Measurements from ENCODE around the gene DHRS11. TPM values are rescaled to one million over a fixed set of nuclear protein-coding genes. Genes with fewer than 3 reads are reported as not detected.

Gene DHRS11
- 5.7 TPM for total RNA-seq

DNA sequence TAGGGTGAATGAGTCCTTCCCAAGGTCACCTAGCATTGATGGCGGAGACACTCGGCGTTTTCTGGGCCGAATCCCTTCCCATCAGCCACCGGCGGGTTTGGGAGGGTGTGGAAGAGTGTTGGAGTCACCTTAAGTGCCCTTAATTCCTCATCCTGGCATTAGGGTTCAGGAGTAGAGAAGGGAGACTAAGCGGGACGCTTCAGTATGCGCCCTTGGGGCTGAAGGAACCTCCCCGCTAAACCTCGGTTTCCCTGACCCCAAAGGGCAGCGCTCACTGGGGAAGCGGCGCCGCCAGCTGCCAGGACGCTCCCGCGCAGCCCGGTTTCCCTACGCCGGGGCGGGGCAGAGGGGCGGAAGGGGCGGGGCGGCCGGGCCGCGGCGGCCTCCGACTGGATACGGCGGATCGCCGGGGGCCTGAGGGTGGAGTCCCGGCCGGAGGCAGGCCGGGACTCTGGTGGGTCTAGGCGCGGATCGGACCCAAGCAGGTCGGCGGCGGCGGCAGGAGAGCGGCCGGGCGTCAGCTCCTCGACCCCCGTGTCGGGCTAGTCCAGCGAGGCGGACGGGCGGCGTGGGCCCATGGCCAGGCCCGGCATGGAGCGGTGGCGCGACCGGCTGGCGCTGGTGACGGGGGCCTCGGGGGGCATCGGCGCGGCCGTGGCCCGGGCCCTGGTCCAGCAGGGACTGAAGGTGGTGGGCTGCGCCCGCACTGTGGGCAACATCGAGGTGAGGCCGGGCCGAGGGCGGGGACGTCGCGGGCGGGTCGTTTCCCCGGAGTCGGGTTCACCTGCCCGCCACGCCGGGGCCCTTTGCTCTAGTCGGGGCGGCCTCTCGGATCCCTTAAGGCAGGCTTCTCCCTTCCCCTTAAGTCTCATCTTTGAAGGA lies at the start of gene DHRS11:
Gene DHRS11, plus strand, starts transcription at position 446 of the 882 bp plus-strand sequence. Its CDS starts 131 bp downstream, at position 577.
- DNase-seq (ENCODE audit: low spot score in 2 of 2) (peak; percentile 93 to 96), FAIRE-seq (no peak)

GRCh38 chr17:36542755-36543154 lies 48.9 kb upstream of the DHRS11 start:
- FAIRE-seq (no peak), DNase-seq (ENCODE audit: low spot score in 2 of 2) (no peak)

- DNase-seq (ENCODE audit: low spot score in 2 of 2) (peak; percentile 33 to 36), FAIRE-seq (no peak)
These were observed 47.7 kb upstream of the DHRS11 start for GRCh38 chr17:36544044-36544306.

GRCh38 chr17:36544307-36545076 lies 47.2 kb upstream of the DHRS11 start, which contains the start of gene GGNBP2:
TSS of gene GGNBP2 (plus strand) at chr17:36544919. CDS start at chr17:36545725, 806 bp downstream.
- no peak for FAIRE-seq
- peak; percentile 90 for DNase-seq (ENCODE audit: low spot score in 2 of 2)

- FAIRE-seq (no peak), DNase-seq (ENCODE audit: low spot score in 2 of 2) (no peak)
These were observed 46.6 kb upstream of the DHRS11 start for GRCh38 chr17:36545077-36545464.

GRCh38 chr17:36545465-36546417 lies 45.9 kb upstream of the DHRS11 start:
- peak; percentile 96 to 98 for DNase-seq (ENCODE audit: low spot score in 2 of 2)
- FAIRE-seq = no peak

- no peak for FAIRE-seq
- DNase-seq (ENCODE audit: low spot score in 2 of 2) = no peak
These were observed 45.1 kb upstream of the DHRS11 start for GRCh38 chr17:36546418-36547093.

- FAIRE-seq = no peak
- DNase-seq (ENCODE audit: low spot score in 2 of 2) = no peak
These were observed 43.9 kb upstream of the DHRS11 start for GRCh38 chr17:36547776-36548175.

GRCh38 chr17:36550491-36551417 lies 40.9 kb upstream of the DHRS11 start:
- no peak for FAIRE-seq
- DNase-seq (ENCODE audit: low spot score in 2 of 2) = no peak

DNA sequence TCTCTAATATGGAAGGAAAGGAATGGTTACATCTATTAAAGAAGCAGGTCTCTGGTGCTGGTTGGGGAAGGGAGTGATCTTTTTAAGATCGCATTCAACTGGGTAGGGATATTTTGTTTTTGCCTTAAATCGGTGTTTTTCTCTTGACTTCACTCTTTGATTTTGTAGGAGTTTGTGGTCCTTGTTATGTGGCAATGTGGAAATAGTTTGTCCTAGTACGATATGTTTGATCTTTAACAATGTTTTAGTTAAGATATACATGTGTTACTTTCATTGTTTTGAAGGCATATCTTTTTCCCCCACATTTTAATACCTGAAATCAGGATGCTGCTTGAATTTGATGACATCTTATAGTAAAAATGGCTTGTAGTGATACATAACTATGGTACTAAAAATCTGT lies 38.2 kb upstream of the DHRS11 start:
- DNase-seq (ENCODE audit: low spot score in 2 of 2) (no peak), FAIRE-seq (no peak)

- FAIRE-seq (no peak), DNase-seq (ENCODE audit: low spot score in 2 of 2) (no peak)
These were observed 25.6 kb upstream of the DHRS11 start for GRCh38 chr17:36566081-36566480.

GRCh38 chr17:36575028-36575427 lies 16.7 kb upstream of the DHRS11 start:
- no peak for FAIRE-seq
- DNase-seq (ENCODE audit: low spot score in 2 of 2) = no peak

- DNase-seq (ENCODE audit: low spot score in 2 of 2) (no peak), FAIRE-seq (no peak)
These were observed 14.9 kb upstream of the DHRS11 start for GRCh38 chr17:36576793-36577192.

DNA sequence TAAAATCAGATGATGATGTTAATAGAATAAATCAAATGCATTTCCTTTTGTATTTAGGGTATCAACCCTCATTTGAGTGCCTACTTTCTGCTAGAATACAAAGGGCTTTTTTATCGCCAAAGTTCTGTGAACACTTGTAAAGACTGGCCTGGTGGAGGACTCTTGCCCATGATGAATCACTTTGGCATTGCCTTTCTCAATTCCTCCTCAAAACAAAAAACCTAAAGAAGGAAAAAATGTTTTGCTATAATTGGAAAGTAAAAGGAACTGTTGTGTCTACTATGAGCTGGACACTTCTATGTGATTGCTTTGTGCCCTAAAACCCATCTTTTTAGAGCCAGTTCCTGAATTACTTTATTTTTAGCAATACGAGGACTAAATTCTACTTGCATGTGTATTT lies 13.0 kb upstream of the DHRS11 start:
- DNase-seq (ENCODE audit: low spot score in 2 of 2) = no peak
- FAIRE-seq = no peak

DNA sequence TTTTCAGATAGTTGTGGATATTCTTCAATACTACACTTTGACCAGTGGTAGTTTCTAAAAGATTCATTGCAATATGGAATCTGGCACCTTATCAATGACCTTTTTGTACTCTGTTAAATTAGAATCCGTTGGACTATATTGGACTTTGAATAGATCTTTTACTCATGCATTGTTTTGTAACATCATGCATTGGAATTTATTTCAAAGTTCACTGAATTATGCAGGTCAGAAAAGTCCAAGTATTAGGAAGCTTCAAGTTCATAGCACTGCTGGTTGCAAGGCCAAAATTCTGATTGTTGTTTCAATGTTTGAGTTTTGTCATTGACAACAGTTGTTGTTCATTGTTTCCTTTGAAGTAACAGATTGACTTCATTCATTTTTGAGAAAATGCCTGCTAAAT lies 7.9 kb upstream of the DHRS11 start:
- DNase-seq (ENCODE audit: low spot score in 2 of 2) = no peak
- no peak for FAIRE-seq

DNA sequence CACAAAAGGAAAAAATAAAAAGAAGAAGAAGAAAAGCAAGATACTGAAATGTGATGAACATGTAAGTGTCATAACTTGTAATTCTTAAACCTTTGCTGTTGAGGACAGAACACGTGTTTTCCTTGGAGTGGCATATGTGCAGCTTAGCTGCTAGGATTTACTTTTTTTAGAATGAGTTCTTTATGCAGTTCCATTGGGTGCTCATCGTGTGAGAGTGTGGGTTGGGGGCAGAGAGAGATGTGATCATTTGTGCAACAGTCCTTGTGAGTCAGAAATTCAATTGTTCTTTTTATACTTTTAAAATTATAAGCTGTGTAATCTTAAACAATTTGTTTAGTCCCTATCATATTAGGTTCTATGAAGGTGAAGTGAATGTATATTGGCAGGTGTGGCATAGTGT lies 5.5 kb upstream of the DHRS11 start:
- FAIRE-seq = no peak
- no peak for DNase-seq (ENCODE audit: low spot score in 2 of 2)

DNA sequence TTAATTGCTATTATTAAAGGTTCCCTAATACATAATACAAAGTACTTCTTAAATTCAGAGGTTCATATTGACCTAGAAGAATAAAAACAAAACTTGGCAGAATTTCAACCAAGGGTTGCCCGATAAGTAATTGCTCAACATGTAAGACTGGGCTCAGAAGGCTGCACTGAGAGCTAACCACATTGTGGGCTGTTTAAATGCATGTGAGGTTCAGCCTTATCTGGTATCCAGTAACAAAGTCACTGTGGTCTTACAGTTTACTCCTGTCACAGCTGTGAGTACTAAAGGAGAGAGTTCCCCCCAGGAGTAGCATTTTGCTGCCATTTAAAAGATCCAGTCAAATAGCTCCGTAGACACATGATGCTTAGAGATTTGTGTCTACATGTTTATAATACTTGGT lies 1.6 kb upstream of the DHRS11 start:
- DNase-seq (ENCODE audit: low spot score in 2 of 2) (no peak), FAIRE-seq (no peak)

DNA sequence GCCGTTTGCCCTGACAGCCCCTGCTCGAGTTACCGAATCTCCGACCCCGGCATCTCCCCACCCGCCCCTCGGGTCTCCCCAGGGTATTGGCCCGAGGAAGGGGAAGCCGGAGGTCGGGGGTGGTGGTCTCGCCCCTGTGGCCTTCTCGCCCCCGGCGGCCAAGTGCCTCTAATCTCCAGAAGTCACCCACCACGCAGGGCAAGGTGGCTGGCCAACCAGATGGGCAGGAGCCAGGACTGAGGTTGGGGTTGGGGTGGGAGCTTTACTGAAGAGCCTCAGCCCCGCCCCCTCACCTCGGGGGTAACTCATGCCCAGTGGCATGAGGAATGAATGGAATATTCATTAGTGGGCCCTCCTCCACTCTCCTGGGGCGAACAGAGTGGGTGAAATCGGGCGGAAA lies 637 bp downstream of the DHRS11 start:
- no peak for FAIRE-seq
- DNase-seq (ENCODE audit: low spot score in 2 of 2) = peak in 1 of 2 donors; percentile 42

DNA sequence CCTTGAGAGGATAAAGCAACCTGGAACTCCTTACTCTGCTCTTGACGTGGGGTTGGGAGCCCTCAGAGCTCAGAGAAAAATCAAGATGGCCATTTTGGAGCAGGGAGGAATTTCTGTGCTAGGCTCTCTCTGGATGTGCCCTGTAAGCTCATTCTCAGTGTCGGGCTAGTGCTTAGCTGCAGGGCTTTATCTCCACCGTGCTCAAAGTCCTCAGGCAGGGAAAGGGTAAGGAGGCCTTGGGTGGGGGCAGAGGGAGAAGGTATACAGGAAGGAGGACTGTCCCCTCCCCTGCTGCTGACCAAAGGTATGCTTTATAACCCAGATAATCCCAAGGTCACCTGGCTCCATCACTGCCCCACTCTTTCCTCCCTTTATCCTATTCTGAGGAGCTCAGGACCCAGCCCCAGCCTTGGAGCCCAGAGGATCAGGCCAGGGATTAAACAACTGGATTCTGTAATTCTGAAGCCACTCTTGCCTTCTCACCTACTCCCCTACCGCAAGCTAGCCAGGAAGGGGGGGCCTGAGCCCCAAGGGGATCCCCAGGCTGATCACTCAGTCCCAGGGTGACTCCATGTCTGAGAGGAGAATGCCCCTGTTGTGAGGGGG lies 1.1 kb downstream of the DHRS11 start:
- FAIRE-seq = no peak
- no peak for DNase-seq (ENCODE audit: low spot score in 2 of 2)
